ENCODE data around the gene REM2.

Gene REM2

DNA sequence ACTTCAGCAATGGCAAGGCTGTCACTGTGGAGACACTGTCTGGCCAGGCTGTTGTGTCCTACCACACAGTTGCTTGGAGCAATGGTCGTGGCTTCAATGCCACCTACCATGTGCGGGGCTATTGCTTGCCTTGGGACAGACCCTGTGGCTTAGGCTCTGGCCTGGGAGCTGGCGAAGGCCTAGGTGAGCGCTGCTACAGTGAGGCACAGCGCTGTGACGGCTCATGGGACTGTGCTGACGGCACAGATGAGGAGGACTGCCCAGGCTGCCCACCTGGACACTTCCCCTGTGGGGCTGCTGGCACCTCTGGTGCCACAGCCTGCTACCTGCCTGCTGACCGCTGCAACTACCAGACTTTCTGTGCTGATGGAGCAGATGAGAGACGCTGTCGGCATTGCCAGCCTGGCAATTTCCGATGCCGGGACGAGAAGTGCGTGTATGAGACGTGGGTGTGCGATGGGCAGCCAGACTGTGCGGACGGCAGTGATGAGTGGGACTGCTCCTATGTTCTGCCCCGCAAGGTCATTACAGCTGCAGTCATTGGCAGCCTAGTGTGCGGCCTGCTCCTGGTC lies 7.2 kb upstream of the REM2 start:
- DNase-seq = no peak

GRCh38 chr14:22877000-22877501 lies 6.0 kb upstream of the REM2 start:
- DNase-seq = no peak

DNA sequence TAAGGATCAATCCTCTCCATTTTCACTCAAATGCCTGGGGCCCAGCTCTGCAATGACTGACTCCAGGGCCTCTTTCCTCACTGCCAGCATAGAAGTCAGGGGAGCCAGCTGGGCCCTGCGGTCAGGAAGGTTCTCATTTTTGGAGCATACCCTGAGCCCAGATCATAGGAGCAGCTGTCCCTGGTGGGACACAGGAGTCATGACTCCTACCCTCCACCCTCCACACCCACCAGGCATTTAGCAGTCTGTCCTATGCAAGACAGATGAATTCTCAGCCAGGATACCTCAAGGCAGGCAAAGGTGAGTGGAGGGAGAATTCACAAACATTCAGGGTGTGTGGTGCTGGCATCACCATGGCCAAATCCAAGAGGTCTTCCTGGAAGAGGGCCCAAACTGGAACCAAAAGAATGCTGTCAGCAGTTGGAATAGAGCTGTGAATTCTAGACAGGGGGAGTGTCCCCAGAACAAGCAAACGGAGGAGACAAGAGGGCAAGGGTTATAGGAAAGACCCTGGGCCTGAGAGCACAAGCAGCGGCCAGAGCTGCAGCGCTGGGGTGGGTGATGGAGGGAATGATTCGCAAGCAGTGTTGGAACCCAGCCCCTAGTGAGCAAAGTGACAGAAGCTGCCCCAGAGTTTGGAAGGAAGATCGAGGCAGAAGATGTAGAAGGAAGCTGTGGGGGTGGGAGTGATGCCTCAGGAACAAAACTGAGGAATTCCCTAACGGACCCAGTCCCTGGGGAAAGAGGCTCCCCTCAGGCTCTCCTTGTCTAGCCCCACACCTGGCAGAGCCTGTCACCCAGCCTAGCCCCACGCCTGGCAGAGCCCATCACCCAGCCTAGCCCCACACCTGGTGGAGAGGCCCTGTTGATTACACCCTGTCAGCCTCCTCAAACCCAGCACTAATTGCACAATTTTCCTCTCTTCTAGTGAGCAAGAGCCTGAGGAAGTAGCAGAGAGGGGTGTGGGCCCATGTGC lies 4.5 kb upstream of the REM2 start:
- DNase-seq = no peak

- no peak for DNase-seq
These were observed 958 bp upstream of the REM2 start for GRCh38 chr14:22882064-22882463.

GRCh38 chr14:22882529-22883172 lies 371 bp upstream of the REM2 start:
- DNase-seq = peak; percentile 8

GRCh38 chr14:22884076-22884737 lies 1.2 kb downstream of the REM2 start:
- no peak for DNase-seq

DNA sequence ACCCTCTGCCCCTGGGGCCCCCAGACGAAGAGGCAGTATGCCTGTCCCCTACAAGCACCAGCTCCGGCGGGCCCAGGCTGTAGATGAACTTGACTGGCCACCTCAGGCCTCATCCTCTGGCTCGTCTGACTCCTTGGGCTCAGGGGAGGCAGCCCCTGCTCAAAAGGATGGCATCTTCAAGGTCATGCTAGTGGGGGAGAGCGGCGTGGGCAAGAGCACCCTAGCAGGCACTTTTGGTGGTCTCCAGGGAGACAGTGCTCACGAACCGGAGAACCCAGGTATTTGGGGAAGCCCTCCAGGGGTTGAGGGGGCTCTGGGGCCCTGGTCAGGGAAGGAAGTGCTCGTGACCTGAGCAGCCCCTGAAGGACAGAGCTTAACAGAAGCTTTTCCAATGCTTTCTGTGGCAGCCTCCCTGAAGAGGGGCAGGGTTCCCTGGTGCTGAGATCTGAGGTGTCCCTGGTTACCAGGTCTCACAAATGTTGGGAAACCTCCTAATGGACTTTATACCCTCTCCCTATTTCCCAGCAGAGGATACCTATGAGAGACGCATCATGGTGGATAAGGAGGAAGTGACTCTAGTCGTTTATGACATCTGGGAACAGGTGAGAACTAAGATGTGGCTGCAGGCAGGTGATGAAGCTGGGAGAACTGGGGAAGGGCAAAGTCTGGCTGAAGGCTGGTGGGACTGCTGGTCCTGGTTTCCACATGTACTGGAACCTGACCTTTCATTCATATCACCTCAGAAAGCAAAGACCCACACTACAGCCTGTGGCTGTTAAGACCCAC lies 1.9 kb downstream of the REM2 start:
- DNase-seq = no peak

- DNase-seq = no peak
These were observed 3.0 kb downstream of the REM2 start for GRCh38 chr14:22885975-22886374.

GRCh38 chr14:22886500-22887259 lies 3.7 kb downstream of the REM2 start:
- peak; percentile 92 for DNase-seq

- DNase-seq = peak; percentile 94
These were observed 4.4 kb downstream of the REM2 start for GRCh38 chr14:22887260-22887989.

GRCh38 chr14:22887990-22888378 lies 5.0 kb downstream of the REM2 start:
- no peak for DNase-seq

DNA sequence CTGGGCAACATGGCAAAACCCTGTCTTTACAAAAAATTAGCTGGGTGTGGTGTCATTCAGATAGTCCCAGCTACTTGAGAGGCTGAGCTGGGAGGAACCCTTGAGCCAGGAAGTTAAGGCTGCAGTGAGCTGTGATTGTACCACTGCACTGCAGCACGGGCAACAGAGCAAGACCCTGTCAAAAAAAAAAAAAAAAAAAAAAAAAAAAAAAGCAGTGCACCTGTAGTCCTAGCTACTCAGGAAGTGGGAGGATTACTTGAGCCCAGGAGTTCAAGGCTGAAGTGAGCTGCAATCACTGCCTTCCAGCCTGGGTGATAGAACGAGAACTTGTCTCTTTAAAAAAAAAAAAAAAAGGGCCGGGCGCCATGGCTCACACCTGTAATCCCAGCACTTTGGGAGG lies 5.6 kb downstream of the REM2 start:
- DNase-seq = no peak

DNA sequence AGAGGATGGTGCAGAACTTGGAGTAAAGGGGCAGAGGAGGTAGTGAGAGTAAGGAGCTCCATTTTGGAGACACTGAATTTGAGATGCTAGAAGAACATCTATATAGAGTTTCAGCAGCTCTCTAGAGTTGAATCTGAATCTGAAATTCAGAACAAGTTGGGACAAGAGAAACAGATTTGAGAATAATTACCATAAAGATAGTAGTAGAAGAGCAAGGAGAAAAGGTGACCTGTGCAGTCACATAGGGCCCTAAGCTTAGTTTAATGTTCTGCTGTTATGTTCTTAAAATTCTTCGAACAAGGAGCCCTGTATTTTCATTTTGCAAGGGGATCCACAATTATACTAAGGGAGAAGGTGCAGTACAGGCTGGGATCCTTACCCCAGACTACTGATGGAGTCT lies 7.4 kb downstream of the REM2 start:
- DNase-seq = no peak

- no peak for DNase-seq
These were observed 9.5 kb downstream of the REM2 start for GRCh38 chr14:22892488-22892887.

GRCh38 chr14:22893706-22894105 lies 10.7 kb downstream of the REM2 start:
- no peak for DNase-seq

DNA sequence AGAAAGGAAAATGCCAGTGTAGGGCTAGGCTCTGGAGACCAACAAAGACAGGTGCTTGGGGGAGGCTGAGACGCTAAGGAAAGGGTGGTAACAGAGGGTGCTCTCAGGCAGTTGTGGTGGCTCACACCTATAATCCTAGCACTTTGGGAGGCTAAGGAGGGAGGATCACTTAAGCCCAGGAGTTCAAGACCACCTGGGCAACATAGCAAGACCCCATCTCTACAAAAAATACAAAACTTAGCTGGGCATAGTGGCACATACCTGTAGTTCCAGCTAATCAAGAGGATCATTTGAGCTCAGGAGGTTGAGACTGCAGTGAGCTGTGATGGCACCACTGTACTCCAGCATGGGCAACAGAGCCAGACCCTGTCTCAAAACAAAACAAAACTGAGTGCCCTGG lies 12.4 kb downstream of the REM2 start:
- no peak for DNase-seq

GRCh38 chr14:22896356-22896755 lies 13.3 kb downstream of the REM2 start:
- DNase-seq = no peak

DNA sequence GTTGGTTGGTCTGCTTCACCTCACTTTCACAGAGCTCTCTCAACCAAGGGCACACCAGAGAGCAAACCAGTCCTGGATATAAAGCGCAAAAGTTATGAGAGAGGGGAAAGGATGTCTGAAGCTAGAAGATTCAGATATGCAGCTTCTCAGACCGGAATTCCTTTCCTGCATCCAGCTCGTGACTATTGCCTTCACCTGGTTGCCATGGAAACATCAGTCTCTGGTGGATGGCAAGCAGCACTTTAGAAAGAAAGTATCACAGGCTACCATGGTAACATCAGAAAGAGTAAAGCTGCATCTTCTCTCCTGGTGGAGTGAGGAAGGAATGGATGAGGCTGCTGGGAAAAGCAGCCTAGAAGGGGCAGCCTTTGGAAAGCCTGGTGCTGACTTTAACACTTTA lies 13.7 kb downstream of the REM2 start:
- no peak for DNase-seq

DNA sequence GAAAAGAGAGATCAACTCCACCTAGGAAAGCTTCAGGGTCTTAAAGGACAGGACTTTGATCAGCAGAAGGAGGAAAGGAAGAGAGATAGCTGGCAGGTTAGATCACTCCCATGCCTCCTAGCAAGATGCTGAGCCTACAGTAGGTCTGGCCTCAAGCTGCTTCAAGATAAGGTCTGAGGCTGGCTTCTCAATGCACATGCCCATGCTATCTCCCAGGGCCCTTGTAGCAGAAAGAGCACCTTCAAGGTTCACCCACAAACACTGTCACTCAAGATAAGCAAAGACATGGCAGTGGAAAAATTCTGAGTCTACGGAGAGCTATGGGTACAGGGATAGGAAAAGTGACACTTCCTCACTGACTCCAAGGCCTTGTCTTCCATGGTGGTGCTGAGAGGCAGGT lies 14.3 kb downstream of the REM2 start:
- DNase-seq = peak; percentile 55

DNA sequence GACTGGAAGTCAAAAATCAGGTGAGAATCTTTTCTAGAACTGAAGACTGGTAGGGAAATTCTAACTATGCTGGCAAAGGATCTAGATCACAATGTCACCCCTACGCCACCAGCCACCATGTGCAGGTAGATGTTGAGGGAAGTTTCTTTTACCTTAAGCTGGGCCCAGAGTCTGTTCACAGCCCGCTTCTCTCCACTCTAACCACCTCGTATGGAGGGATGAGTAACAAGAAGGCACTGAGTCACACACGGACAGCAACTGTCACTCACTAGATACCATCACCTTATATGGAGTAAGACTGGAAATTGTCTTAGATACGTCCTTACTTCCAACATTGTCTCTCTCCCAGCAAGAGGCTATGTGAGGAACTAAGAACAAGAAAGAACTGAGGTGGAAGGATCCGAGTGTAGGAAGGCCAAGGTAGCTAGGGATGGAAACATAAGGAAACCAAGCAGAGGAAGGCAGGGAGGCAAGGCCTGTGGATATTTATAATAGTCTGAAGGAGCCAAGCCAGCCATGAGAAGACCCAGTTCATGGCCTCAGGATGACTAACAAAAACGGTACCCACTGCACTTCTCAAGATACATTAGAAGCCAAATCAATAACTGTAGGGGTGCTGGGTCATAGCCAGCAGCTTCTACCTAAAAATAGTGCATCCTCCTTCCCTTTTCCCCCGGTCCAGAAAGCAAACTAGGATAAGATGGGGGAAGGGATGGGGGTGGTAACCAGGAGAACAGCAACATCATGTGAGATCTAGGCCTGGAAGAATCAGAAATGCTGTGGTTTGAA lies 15.5 kb downstream of the REM2 start:
- DNase-seq = no peak
